SK-N-MC (cell line): ENCODE measurements around the gene CAMK1D.

ENCODE experiments used
- EZH2 ChIP-seq: fragments of 200-600 bp; sonication (generic); IDR thresholded peaks from one replicate; pipeline ENCODE4 v1.6.1; 2017; ENCODE audit warnings: antibody characterized with exemption
- POLR2AphosphoS5 ChIP-seq: IDR thresholded peaks from 2 replicates; pipeline ENCODE4 v1.6.1; 2012; ENCODE audit warnings: mild to moderate bottlenecking, low read depth, low read length, borderline replicate concordance

- no peak for TF ChIP-seq EZH2
- no peak for TF ChIP-seq POLR2AphosphoS5
Observed at GRCh38 chr10:12490963-12491362, 141.6 kb downstream of the CAMK1D start.
